T-helper 1 cell treated with Interleukin-12 subunit alpha and Interleukin-12 subunit beta and Interleukin-4 antibody, amounts not matched to agents 30 ng/mL and 1 ng/mL, for 36 hours (primary cell): ENCODE data around the gene GPS1. TPM values are rescaled to one million over a fixed set of nuclear protein-coding genes. Genes with fewer than 3 reads are reported as not detected.

Experiments
- intact Hi-C: fragments of 100-400 bp; cut with micrococcal nuclease; formaldehyde crosslinking; loops from one replicate; pipeline ENCODE4 v1.15.1; 2024
- total RNA-seq: library from RNA; stranded (reverse); gene quantifications from 2 replicates; pipeline ENCODE4 v1.2.3, GENCODE V29; 2022

The GPS1 gene
- total RNA-seq, 1 donor from 2014 or later, result 87.9 TPM

DNA sequence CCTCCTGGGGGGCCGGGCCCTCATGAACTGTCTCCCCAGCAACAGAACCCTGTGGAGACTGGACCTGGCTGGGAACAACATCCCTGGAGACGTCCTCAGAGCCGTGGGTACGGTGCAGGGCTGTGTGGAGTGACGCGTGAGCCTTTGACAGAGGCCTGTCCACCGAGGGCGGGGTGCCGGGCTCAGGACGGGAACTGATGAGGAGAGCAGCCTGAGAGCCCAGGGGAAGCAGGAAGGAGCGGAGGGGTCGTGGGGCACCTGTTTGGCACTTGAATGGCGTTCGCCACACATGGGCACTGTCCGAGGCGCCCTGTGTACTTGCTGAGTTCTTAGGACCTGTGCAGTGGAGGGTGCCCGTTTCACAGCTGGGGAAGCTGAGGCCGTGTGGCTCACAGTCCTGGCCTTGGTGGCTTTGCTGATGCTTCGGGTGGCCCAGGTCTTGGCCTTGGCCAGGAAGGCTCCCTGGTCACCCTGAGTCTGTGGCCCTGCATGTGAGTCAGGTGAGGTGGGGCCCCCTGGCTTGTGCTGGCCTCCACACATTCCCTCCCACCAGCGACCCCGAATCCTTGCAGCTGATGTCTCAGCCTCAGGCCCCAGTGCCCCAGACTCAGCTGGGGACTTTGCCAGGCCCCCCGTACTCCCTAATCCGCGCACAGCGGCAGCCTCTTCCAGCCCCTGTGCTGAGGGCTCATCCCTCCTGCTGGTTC lies 26.1 kb upstream of the GPS1 start:
- intact Hi-C loops, result no loop called here

DNA sequence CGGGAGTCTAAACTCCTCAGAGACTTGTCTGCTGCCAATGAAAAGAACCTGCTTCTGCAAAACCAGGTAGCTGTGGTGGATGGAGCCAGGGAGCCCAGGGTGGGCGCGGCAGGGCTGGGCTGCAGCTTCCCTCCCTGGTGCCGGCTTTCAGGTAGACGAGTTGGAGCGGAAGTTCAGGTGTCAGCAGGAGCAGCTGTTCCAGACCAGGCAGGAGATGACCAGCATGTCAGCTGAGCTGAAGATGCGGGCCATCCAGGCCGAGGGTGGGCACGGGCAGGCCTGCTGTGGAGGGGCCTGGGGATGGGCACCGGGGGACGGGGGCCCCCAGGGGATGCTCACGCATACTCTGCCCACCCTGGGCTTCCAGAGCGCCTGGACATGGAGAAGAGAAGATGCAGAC lies 23.5 kb upstream of the GPS1 start:
- intact Hi-C loops, result no loop called here

DNA sequence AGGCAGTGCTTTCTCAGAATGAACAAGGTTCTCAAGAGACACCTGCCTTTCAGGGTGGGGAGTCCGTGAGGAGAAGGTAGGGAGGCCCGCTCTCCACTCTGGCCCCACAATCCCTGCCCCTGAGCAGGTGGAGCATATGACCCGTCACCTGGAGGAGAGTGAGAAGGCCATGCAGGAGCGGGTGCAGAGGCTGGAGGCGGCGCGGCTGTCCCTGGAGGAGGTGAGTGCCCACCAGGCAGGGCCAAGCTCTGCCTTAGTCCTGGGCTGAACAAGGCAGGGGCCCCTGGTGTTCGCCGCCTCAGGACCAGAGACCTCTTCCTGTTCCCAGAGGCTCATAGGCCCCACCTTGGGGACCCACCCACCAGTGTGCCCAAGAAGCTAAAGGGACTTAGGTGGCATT lies 22.7 kb upstream of the GPS1 start:
- intact Hi-C loops, result no loop called here

DNA sequence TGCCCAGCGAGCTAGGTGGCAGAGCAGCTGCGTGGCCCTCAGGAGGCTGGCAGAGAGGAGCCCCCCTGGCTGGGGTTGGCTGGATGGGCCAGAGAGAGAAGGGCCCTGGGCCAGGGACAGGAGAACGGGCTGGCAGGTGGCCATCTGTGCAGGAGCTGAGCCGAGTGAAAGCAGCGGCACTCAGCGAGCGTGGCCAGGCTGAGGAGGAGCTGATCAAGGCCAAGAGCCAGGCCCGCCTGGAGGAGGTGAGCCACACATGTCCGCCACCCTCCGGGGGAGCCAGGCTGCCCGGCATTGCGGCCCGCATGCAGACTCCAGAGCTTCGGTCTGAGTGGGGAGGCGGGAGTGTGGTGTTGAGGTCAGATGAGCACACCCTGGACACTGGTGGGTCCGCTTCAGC lies 22.3 kb upstream of the GPS1 start:
- intact Hi-C loops, result no loop called here

DNA sequence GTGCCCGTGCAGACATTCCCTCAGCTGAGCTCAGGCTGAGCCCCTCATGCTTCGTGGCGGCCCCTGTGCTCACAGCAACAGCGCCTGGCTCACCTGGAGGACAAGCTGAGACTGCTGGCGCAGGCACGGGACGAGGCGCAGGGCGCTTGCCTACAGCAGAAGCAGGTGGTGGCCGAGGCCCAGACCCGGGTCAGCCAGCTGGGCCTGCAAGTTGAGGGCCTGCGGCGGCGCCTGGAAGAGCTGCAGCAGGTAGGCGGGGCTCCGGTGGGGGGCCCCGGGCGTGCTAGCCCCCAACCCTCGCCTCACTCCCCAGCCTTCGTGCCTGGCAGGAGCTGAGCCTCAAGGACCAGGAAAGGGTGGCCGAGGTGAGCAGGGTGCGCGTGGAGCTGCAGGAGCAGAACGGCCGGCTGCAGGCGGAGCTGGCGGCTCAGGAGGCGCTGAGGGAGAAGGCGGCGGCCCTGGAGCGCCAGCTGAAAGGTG lies 21.7 kb upstream of the GPS1 start:
- intact Hi-C loops, result loop anchor here (1.0 to 10.0 kb wide), 4 partner anchors 124 to 555 kb away; no protein-coding TSS in a partner anchor

DNA sequence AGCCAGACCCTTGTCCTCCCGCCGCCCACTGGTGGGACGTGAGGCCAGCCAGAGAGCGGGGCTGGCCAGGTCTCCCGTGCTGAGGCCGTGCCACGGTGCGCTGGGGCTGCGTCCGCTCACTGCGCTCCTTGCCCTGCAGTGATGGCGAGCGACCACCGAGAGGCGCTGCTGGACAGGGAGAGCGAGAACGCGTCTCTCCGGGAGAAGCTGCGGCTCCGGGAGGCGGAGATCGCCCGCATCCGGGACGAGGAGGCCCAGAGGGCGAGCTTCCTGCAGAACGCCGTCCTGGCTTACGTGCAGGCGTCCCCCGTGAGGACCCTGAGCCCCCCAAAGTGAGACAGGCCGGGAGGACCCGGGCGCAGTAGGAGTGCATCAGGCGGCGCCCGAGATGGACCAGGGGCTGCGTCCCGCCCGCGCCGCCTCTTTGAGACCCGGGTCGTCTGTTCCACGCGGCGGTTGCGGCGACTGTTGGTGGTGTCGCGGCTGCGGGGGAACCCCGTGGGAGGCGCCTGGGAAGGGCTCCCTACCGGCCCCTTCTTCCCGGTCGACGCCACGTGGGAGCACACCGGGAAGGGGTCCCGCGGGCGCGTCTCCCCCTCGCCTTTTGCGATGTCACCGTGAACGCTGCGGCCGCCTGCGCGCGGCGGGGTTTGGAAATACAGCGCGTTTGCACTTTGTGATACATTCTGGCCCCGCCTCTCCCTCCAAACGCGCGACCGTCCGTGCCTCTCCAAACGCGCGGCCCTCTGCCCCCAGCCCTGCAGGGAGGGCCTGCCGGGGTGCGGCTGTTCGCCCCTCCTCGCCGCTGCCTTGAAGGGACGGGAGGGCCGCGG lies 21.0 kb upstream of the GPS1 start:
- intact Hi-C loops, result loop anchor here (1.0 to 10.0 kb wide), 5 partner anchors 7 to 554 kb away; partner anchors contain the start of gene LRRC45

DNA sequence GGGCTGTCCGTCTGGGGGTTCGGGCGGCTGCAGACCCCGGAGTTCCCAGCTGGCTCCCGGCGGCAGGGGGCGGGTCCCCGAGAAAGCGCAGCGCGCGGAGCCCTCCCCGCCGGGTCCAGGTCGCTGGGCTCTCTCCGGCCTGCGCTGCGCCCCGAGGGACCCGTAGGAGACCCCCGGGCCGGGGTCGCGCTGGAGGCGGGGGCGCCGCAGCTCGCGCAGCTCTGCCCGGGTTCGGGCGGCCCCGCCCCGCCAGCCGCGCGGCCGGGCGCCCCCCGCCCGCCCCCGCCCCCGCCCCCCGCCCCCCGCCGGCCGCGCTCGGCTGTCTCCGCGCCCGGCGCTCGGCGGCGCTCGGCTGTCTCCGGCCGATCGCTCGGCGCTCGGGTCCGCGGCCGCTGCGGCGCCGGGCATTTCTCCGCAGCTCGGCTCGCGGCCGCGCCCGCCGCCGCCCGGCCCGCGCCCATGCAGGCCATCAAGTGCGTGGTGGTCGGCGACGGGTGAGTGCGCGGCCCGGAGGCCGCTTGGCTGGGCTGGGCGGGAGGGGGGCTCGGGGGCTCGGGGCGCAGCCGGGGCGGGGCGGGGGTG lies 20.3 kb upstream of the GPS1 start, which contains the start of gene RAC3:
Gene RAC3, plus strand, starts transcription at position 376 of the 582 bp plus-strand sequence. Its CDS starts 84 bp downstream, at position 460.
- intact Hi-C loops, result loop anchor here (1.0 to 10.0 kb wide), 3 partner anchors 8 to 553 kb away; partner anchors contain the start of gene LRRC45

DNA sequence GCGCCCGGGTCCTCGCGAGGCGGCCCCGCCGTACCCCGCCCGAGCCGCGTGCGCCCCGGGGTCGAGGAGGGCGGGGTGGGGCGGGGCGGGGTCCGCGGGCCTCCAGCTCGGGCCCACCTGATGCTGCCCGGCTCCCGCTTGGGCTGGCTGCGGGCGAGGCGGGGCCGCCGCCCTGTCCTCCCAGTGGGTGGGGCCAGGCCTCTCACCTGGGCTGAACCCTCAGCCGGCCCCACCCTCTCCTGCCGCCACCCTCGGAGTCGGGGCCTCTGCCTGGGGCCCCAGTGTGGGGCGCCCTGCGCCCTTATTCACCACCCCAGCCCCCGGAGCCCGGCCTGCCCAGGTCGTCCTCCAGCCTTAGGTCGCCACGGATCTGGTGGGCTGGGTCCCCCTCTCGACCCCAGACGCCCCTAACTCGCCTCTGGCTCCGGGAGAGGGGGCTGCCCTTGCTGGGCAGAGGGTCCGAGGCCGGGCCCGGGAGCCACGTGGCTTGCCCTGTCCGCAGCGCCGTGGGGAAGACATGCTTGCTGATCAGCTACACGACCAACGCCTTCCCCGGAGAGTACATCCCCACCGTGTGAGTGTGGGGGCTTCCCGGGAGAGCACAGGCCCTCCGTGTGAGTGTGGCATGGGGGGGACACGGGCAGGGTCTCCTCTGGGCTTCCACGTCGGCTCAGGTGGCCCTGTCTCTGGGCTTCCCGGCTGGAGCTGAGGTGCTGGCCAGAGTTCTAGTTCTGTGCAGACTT lies 19.6 kb upstream of the GPS1 start:
- intact Hi-C loops, result loop anchor here (1.0 to 10.0 kb wide), 3 partner anchors 9 to 553 kb away; partner anchors contain the start of gene LRRC45

DNA sequence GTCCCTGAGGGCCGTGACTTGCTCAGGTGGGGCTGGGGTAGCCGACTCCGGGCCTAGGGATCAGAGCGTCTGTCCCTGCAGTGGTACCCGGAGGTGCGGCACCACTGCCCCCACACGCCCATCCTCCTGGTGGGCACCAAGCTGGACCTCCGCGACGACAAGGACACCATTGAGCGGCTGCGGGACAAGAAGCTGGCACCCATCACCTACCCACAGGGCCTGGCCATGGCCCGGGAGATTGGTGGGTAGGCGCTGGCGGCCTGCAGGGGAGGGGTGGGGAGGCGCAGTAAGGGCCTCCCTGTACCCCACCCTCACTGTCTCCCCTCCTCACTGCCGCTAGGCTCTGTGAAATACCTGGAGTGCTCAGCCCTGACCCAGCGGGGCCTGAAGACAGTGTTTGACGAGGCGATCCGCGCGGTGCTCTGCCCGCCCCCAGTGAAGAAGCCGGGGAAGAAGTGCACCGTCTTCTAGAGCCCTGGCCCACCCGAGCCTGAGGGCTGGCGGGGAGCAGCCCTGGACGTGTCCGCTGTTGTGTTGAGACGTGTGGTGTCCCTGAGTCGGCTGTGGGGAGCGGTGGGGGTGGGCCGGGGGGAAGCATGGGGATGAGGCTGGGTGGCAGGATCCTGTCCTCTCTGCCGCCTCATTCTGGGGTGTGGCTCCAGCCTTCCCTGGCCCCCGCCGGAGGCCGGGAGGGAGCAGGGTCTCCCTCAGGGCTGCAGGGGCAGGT lies 18.2 kb upstream of the GPS1 start:
- intact Hi-C loops, result loop anchor here (10.0 kb wide), 1 partner anchor 551 kb away; no protein-coding TSS in a partner anchor

DNA sequence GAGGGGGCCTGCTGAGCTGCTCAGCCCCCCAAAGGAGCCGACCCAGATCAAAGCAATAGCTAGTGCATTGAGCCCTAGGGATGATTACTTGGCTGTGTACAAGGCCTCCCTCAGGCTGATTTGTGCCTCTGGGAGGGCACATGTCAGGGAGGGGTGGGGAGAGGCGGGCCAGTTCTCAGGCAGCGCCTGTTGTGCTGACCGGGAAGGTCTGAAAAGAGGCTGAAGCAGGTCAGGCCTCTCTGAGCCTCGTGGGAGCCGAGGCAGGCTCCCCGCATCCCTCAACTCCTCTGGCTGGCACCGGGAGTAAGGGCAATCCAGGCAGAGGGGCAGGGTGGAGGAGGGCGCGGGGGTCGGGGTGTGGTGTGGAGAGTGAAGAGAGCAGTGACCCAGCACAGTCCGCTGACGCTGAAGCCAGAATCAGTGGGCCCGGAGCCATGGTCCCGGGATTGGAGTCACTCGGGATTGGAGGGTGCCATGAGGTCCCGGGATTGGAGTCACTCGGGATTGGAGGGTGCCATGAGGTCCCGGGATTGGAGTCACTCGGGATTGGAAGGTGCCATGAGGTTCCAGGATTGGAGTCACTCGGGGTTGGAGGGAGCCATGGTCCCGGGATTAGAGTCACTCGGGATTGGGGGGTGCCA lies 17.2 kb upstream of the GPS1 start:
- intact Hi-C loops, result loop anchor here (5.0 to 10.0 kb wide), 2 partner anchors 173 to 550 kb away; no protein-coding TSS in a partner anchor

DNA sequence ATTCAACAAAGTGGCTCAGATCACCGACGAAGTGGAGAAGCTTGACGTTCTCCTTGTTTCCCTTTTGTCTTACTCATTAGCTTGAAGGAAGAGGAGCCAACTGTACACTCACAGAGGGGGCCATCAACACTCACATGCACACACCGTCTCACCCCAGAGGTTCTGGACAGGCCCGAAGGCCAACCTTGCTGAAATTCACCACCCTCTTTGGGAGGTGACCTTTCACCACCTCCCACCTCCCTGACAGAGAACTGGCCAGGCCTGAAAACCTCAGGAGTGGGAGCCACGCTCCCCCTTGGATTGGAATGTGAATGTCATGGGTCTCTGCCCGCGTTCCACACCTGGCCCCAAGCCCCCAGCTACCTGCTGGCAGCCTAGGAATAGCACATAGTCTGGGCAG lies 16.2 kb upstream of the GPS1 start:
- intact Hi-C loops, result loop anchor here (5.0 to 10.0 kb wide), 2 partner anchors 172 to 549 kb away; no protein-coding TSS in a partner anchor

DNA sequence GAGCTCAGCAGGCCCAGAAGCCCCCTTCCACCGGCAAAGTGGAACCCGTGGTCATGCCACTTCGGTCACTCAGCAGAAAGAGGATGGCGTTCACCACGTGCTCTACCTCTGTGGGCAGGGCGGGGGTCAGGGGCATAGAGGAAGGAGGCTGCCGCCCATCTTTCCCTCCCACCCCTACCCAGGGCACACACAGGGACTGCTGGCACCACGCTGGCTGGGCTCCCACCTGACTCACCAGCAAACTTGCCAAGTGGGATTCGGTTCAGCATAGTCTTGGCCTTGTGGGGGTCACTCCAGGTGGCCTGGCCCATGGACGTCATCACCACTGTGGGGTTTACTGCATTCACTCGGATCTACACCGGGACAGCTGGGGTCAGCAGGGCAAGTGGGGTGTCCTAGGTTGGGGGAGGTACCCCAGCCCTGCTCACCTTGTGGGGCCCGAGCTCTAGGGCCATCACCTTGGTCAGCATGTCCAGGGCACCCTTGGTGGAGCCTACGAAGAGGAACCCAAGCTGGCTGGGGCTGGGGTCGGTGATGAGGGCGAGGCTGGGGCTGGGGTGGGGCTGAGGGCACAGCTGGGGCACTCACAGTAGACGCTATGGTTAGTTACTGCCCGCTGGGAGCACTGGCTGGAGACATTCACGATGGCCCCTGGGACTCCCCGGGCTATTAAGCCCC lies 15.6 kb upstream of the GPS1 start:
- intact Hi-C loops, result loop anchor here (2.0 to 10.0 kb wide), 3 partner anchors 171 to 549 kb away; partner anchors contain the start of gene NARF

DNA sequence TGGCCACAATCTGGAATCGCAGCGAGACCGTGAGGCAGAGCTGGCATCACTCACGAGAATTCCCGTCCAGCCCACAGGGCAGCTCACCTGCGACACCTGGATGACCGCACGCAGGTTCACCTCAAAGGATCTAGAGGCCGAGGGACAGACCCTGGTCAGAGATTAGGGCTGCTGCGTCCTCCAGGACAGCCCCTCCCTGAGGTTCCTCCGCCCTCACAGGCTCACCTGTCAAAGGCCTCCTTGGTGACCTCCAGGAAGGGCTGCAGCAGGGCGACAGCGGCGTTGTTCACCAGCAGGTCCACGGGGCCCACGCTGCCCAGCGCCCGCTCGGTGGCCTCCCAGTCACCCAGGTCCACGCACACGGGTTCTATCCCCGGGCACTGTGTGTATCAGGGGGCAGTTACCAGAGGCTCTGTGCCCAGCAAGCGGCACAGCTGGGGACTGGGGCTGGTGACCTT lies 15.0 kb upstream of the GPS1 start:
- intact Hi-C loops, result loop anchor here (1.0 to 10.0 kb wide), 9 partner anchors 13 to 548 kb away; partner anchors contain the start of genes DUS1L, FASN, GPS1 and LRRC45

DNA sequence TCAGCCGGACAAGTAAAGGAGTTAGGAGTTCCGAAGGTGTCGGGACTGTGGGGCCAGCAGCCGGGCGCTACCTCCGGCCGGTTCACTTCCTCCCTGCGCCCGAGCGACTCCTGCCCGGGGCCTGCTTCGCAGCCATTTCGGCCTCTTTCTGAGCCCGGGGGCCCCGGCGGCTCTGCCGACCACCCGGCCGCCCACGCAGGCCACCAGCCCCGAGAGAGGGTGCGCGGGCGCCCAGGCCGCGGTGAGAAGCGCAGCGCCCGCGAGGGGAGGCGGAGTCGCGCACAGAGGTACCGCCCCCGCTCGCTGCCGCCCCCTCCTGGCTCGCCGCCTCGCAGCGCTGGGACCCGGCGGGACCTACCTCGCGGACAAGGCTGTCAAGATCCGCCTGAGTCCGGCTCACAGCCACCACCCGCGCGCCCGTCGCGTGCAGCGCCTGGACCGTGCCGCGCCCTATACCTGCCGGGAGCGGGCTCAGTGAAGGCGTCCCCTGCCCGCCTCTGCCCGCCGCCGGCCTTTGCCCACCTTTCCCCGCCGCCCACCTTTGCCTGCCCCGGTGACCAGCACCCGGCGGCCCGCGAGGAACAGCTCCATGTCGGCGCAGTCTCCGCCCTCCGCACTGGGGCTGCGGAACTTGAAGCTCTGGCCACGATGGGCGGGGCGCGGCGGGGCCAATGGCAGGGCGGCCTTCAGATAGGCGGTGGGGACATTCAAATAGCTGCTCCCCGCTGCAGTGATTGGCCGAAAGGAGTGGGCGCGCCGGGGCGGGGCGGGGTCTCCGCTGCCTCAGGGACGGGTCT lies 14.4 kb upstream of the GPS1 start, which contains the start of gene DCXR:
Gene DCXR, minus strand, starts transcription at position 606 of the 797 bp plus-strand sequence. Its CDS starts 15 bp downstream, at position 591.
- intact Hi-C loops, result loop anchor here (1.0 to 10.0 kb wide), 9 partner anchors 14 to 548 kb away; partner anchors contain the start of genes DUS1L, FASN, GPS1 and LRRC45

DNA sequence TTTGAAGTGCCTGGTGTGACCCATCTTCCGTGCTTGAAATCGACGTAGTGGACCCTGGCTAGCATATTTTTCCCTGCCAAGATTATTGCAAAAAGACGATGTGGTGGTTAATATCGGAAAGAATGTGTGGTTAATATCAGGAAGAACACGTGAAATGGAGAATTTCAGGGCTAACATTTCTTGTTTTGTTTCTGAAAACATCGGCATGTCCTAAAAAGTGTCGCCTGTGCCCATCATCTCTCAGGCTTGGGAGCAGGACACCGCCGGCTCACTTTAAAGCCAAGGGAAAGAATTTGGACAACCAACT lies 13.9 kb upstream of the GPS1 start:
- intact Hi-C loops, result loop anchor here (1.0 to 10.0 kb wide), 9 partner anchors 13 to 547 kb away; partner anchors contain the start of genes DUS1L, FASN, GPS1 and LRRC45

DNA sequence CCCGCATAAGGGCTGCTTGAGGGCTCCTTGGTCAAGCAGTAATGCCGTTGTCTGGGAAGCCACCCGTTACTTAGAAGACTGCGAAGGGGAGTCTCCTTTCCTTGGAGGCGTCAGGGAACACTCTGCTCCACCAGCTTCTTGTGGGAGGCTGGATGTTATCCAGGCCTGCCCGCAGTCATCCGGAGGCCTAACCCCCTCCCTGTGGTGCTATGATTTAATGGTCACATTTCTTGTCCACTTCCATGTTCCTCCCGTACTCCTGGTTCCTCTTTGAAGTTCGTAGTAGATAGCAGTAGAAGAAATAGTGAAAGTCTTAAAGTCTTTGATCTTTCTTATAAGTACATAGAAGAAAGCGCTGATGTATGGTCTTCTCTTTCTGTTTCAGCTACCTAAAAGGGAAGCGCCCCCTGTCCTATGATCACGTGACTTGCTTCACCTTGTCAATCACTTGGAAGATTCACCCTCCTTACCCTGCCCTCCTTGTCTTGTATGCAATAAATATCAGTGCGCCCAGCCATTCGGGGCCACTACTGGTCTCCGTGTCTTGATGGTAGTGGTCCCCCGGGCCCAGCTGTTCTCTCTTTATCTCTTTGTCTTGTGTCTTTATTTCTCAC lies 12.8 kb upstream of the GPS1 start:
- intact Hi-C loops, result loop anchor here (5.0 to 10.0 kb wide), 2 partner anchors 168 to 546 kb away; no protein-coding TSS in a partner anchor
